Left renal cortex interstitium (tissue), 4 donors: ENCODE data around the gene STK39. TPM values are rescaled to one million over a fixed set of nuclear protein-coding genes. Genes with fewer than 3 reads are reported as not detected.

Experiments used
- DNase-seq, 4 donors: peaks; one replicate each; pipeline ENCODE4 v3.0.0-alpha.2; 2013; ENCODE audit warnings: low read depth in 4 of 4, low spot score in 2 of 4, missing footprints in 1 of 4
- polyA plus RNA-seq, 4 donors: library from polyadenylated mRNA; unstranded; fragments of 120-200 nt; gene quantifications; one replicate each; pipeline ENCODE4 v1.2.1, GENCODE V29; 2013; ENCODE audit not compliant: insufficient read length in 4 of 4

STK39 gene
- polyA plus RNA-seq, 4 donors, result 30.3 to 34.6 (median 32.4) TPM

GRCh38 chr2:168185583-168186274, 61.7 kb downstream of the STK39 start:
- DNase-seq, result no peak

GRCh38 chr2:168184681-168185513, 62.5 kb downstream of the STK39 start:
- DNase-seq, result no peak

GRCh38 chr2:168183308-168183997, 63.9 kb downstream of the STK39 start:
- no peak for DNase-seq

GRCh38 chr2:168182550-168183249, 64.7 kb downstream of the STK39 start:
- DNase-seq, result no peak

GRCh38 chr2:168181825-168182224, 65.6 kb downstream of the STK39 start:
- DNase-seq, result no peak

- no peak for DNase-seq
These were observed 66.5 kb downstream of the STK39 start for GRCh38 chr2:168180914-168181313.

GRCh38 chr2:168180483-168180882, 66.9 kb downstream of the STK39 start:
- no peak for DNase-seq

- no peak for DNase-seq
These were observed 67.8 kb downstream of the STK39 start for GRCh38 chr2:168179592-168179991.

- no peak for DNase-seq
These were observed 68.7 kb downstream of the STK39 start for GRCh38 chr2:168178520-168179324.

GRCh38 chr2:168176402-168176801, 71.0 kb downstream of the STK39 start:
- no peak for DNase-seq

- no peak for DNase-seq
These were observed 71.9 kb downstream of the STK39 start for GRCh38 chr2:168175469-168175868.

GRCh38 chr2:168174756-168175155, 72.6 kb downstream of the STK39 start:
- no peak for DNase-seq

- DNase-seq, result no peak
These were observed 75.3 kb downstream of the STK39 start for GRCh38 chr2:168172071-168172470.

- DNase-seq, result no peak
These were observed 76.2 kb downstream of the STK39 start for GRCh38 chr2:168171059-168171762.

GRCh38 chr2:168169097-168169745, 78.2 kb downstream of the STK39 start:
- no peak for DNase-seq

GRCh38 chr2:168167511-168168263, 79.7 kb downstream of the STK39 start:
- no peak for DNase-seq

- no peak for DNase-seq
These were observed 80.4 kb downstream of the STK39 start for GRCh38 chr2:168166902-168167510.
